ENCODE data around the gene SPAG17. TPM values are rescaled to one million over a fixed set of nuclear protein-coding genes. Genes with fewer than 3 reads are reported as not detected.

The SPAG17 gene
- total and polyA plus RNA-seq, 2 donors (not counting 1 experiment from before 2014, with no cell fraction given) = not detected

- Mint-ChIP-seq H3K4me3 (no peak overlapping the region), H3K9me3 (ENCODE audit: insufficient read depth) (no peaks in the 10 kb centered on the region), H3K27ac (no peak overlapping the region), H3K27me3 (peaks cover 4% of the 10 kb centered on the region), H3K4me1 (no peaks in the 10 kb centered on the region)
- DNase-seq (no peak), ATAC-seq (ENCODE audit: low read depth) (no peak)
- Histone ChIP-seq H3K9ac (ENCODE audit: low read length) (no peak overlapping the region), H2AFZ (ENCODE audit: insufficient read depth, low read depth, low read length, poor library complexity, severe bottlenecking) (no peak overlapping the region), H3K4me2 (replicated peaks; ENCODE audit: low read depth, low read length, poor library complexity, severe bottlenecking) (no peak overlapping the region), H4K20me1 (ENCODE audit: control insufficient read depth, insufficient read depth, low read length, poor library complexity, severe bottlenecking) (no peaks in the 10 kb centered on the region), H3K36me3 (replicated peaks in 1 of 2; ENCODE audit: control extremely low read depth in 1 of 2, control insufficient read depth in 1 of 2, extremely low read depth in 1 of 2, insufficient read depth in 2 of 2, low read length in 1 of 2) (no peaks in the 10 kb centered on the region), H3K4me3 (ENCODE audit: control extremely low read depth in 1 of 5, extremely low read depth in 1 of 5, insufficient read depth in 1 of 5, low read depth in 2 of 5, low read length in 4 of 5) (no peak overlapping the region), H3K79me2 (ENCODE audit: control insufficient read depth, insufficient read depth, low read length) (no peaks in the 10 kb centered on the region), H3K27ac (ENCODE audit: low read length in 2 of 2) (no peak overlapping the region), H3K9me3 (ENCODE audit: control extremely low read depth in 1 of 3, control insufficient read depth in 2 of 3, insufficient read depth in 1 of 3, low read length in 2 of 3) (no peaks in the 10 kb centered on the region), H3K4me1 (ENCODE audit: control insufficient read depth in 2 of 2, insufficient read depth in 2 of 2, low read length in 2 of 2) (no peaks in the 10 kb centered on the region), H3K27me3 (replicated peaks in 1 of 4; ENCODE audit: control extremely low read depth in 1 of 4, control insufficient read depth in 3 of 4, insufficient read depth in 4 of 4, low read length in 3 of 4) (no peaks in the 10 kb centered on the region)
- ChIA-PET POLR2A (no interaction called here), CTCF (no interaction called here)
- TF ChIP-seq EZH2 (IDR thresholded peaks at IDR 0.05; ENCODE audit: borderline replicate concordance, insufficient read depth, low read depth, low read length, poor library complexity, severe bottlenecking) = no peak
- TF ChIP-seq, protein P1, sequence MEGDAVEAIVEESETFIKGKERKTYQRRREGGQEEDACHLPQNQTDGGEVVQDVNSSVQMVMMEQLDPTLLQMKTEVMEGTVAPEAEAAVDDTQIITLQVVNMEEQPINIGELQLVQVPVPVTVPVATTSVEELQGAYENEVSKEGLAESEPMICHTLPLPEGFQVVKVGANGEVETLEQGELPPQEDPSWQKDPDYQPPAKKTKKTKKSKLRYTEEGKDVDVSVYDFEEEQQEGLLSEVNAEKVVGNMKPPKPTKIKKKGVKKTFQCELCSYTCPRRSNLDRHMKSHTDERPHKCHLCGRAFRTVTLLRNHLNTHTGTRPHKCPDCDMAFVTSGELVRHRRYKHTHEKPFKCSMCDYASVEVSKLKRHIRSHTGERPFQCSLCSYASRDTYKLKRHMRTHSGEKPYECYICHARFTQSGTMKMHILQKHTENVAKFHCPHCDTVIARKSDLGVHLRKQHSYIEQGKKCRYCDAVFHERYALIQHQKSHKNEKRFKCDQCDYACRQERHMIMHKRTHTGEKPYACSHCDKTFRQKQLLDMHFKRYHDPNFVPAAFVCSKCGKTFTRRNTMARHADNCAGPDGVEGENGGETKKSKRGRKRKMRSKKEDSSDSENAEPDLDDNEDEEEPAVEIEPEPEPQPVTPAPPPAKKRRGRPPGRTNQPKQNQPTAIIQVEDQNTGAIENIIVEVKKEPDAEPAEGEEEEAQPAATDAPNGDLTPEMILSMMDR (IDR thresholded peaks at IDR 0.05) = no peak
- intact Hi-C loops (cut with micrococcal nuclease) = no loop called here
- no CpG with 5 or more reads among the region's 2 CpGs for WGBS (ENCODE audit: insufficient coverage)
These were observed 107.5 kb downstream of the SPAG17 start for GRCh38 chr1:118077331-118078045.

GRCh38 chr1:118075116-118075515, 109.9 kb downstream of the SPAG17 start:
- Mint-ChIP-seq H3K4me1 (no peaks in the 10 kb centered on the region), H3K9me3 (ENCODE audit: insufficient read depth) (no peaks in the 10 kb centered on the region), H3K4me3 (no peak overlapping the region), H3K27ac (no peak overlapping the region), H3K27me3 (no peaks in the 10 kb centered on the region)
- no peaks in the 10 kb centered on the region for H4K20me1 ChIP-seq (ENCODE audit: control insufficient read depth, insufficient read depth, low read length, poor library complexity, severe bottlenecking)
- H3K27me3 ChIP-seq (replicated peaks in 1 of 4; ENCODE audit: control extremely low read depth in 1 of 4, control insufficient read depth in 3 of 4, insufficient read depth in 4 of 4, low read length in 3 of 4) = no peaks in the 10 kb centered on the region
- H3K4me1 ChIP-seq (ENCODE audit: control insufficient read depth in 2 of 2, insufficient read depth in 2 of 2, low read length in 2 of 2) = no peaks in the 10 kb centered on the region
- intact Hi-C loops (cut with micrococcal nuclease) = no loop called here
- H3K27ac ChIP-seq (ENCODE audit: low read length in 2 of 2) = no peak overlapping the region
- TF ChIP-seq EZH2 (IDR thresholded peaks at IDR 0.05; ENCODE audit: borderline replicate concordance, insufficient read depth, low read depth, low read length, poor library complexity, severe bottlenecking) = no peak
- TF ChIP-seq, protein P1 (IDR thresholded peaks at IDR 0.05) = no peak
- POLR2A ChIA-PET = no interaction called here
- no peak for DNase-seq
- no peaks in the 10 kb centered on the region for H3K79me2 ChIP-seq (ENCODE audit: control insufficient read depth, insufficient read depth, low read length)
- H3K9ac ChIP-seq (ENCODE audit: low read length) = no peak overlapping the region
- no peak overlapping the region for H3K4me3 ChIP-seq (ENCODE audit: control extremely low read depth in 1 of 5, extremely low read depth in 1 of 5, insufficient read depth in 1 of 5, low read depth in 2 of 5, low read length in 4 of 5)
- no peaks in the 10 kb centered on the region for H3K9me3 ChIP-seq (ENCODE audit: control extremely low read depth in 1 of 3, control insufficient read depth in 2 of 3, insufficient read depth in 1 of 3, low read length in 2 of 3)
- H3K36me3 ChIP-seq (replicated peaks in 1 of 2; ENCODE audit: control extremely low read depth in 1 of 2, control insufficient read depth in 1 of 2, extremely low read depth in 1 of 2, insufficient read depth in 2 of 2, low read length in 1 of 2) = no peaks in the 10 kb centered on the region
- no peak overlapping the region for H3K4me2 ChIP-seq (replicated peaks; ENCODE audit: low read depth, low read length, poor library complexity, severe bottlenecking)
- no peak for ATAC-seq (ENCODE audit: low read depth)
- CTCF ChIA-PET = no interaction called here
- WGBS (ENCODE audit: insufficient coverage) = no CpG with 5 or more reads among the region's 3 CpGs
- no peak overlapping the region for H2AFZ ChIP-seq (ENCODE audit: insufficient read depth, low read depth, low read length, poor library complexity, severe bottlenecking)

Data from B cell (primary cell).